Smooth muscle cell of the coronary artery (primary cell): ENCODE results near the gene ANKRD27. TPM values are rescaled to one million over a fixed set of nuclear protein-coding genes. Genes with fewer than 3 reads are reported as not detected.

Experiments used
- total RNA-seq: library from RNA; depleted of rRNA; stranded (reverse); fragments of >200 nt; gene quantifications from 2 replicates; pipeline ENCODE4 v1.2.3, GENCODE V29; 2014; ENCODE audit warnings: low replicate concordance

Gene ANKRD27
- 28.9 and 39.0 TPM in 2 replicates for total RNA-seq

DNA sequence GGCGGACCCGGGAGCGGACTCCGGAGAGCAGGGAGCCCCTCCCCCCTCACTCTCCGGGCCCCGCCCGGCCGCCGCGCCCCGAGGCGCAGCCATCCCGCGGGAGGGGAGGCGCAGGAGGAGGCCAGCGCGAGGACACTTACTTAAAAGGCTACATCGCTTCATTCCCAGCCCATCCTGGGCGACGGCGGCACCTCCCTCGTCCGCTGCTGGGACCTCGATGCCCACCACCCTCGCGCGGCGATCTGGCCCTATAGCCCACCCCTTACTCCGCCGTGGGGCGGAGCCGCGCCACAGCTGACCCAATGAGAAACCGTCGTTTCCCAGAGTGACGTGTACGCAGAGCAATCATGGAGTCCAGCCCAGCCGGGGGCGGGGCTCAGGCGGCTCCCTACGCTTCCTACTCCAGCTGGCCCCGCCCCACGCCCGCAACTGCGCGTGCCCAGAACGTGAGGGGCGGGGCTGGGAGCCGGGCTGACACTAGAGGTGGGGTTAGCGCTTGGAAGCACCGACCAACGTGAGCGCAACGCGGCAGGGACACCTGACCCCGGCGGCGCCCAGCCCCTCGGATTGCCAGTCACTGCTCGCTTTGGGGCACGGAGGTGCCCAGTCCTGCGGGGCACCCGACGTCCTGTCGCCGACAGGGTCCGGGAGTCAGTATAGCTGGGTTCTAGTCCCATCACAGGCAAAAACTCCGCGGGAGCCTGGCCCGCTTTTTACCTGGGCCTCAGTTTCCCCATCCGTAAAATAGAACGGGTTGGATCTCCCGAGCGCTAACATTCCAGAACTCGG lies at the start of gene ANKRD27:
TSS of gene ANKRD27 (minus strand) at position 250 of the 789 bp plus-strand sequence. CDS start 16,165 bp downstream, outside the sequence.

DNA sequence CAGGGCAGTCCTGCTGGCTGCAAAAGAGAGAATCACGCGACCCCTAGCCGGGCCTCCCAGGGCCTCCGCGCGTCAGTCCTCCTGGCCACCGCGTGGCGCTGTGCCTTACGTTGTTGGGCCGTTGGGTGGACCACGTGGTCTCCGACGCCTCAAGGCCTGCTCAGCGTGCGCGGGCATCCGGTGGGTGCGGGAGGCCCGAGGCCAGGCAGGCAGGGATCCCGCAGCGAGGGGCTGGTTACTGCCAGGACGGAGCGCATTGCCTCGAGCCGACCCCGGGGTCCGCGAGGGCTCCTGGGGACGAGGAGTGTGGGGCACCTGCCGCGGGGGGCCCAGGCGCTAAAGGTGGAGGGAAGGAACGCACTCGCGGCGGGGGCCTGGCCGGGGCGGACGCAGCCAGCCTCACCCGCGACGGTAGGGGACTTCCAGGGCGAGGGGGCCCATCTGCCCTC lies 44.7 kb upstream of the ANKRD27 start, which contains the start of gene TDRD12:
TSS of gene TDRD12 (plus strand) at position 157 of the 449 bp plus-strand sequence. CDS start 306 bp downstream, outside the sequence.

DNA sequence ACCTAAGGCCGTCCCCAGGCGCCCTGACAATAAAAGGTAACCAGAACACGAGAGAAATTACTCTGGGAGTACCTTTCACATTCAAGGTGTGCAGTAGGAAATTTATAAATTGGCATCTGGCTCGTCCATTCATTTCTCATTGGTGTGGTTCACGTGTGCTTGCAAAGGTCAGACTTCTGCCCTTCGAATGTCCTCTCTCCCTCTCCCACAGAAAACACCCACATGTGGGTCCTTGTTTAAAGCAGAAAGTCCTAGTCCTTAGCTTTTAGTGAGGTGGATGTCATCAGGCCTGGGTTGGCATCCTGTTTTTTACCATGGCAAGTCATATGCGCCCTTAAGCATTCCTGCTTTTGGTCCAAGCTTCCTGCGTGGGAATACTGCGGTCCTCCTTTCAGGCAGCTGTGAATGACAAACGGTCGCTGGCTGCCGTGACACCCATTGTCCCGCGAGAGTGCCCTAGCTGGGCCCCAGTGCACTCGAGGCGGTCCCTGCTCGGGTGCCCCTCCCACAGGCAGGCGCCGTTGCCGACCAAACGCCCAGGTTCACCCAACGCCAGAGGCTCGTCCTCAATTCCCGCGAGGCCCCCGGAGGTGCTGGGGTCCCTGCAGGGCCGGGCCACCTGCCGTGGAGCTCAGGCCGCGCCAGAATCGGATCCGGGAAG lies 16.4 kb upstream of the ANKRD27 start, which contains the start of gene NUDT19:
TSS of gene NUDT19 (plus strand) at position 531 of the 661 bp plus-strand sequence. CDS start 140 bp downstream, outside the sequence.

DNA sequence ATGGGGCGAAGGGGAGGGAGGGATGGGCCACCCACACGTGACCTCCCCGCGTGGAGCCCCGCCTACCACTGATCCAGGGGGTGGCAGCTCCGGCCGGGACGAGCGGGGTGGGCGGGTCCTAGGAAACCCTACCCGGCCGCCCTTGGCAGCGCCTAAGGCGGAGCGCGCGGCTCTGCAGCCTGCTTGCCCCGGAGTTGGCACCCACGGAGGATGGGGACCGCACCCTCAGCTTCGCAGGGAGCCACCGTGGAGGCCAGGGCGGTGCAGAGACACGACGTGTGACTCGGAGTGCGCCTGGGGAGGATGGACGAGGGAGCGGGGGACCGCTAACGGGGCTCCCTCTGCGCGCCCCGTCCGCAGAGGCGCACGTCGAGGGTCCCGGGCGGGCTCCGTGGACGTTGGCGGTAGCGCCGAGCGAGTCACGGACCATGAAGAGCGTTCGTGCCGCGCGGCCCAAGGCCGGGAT lies 773 bp upstream of the ANKRD27 start, which contains the start of gene RGS9BP:
TSS of gene RGS9BP (plus strand) at position 129 of the 466 bp plus-strand sequence. CDS start 416 bp downstream, outside the sequence.

DNA sequence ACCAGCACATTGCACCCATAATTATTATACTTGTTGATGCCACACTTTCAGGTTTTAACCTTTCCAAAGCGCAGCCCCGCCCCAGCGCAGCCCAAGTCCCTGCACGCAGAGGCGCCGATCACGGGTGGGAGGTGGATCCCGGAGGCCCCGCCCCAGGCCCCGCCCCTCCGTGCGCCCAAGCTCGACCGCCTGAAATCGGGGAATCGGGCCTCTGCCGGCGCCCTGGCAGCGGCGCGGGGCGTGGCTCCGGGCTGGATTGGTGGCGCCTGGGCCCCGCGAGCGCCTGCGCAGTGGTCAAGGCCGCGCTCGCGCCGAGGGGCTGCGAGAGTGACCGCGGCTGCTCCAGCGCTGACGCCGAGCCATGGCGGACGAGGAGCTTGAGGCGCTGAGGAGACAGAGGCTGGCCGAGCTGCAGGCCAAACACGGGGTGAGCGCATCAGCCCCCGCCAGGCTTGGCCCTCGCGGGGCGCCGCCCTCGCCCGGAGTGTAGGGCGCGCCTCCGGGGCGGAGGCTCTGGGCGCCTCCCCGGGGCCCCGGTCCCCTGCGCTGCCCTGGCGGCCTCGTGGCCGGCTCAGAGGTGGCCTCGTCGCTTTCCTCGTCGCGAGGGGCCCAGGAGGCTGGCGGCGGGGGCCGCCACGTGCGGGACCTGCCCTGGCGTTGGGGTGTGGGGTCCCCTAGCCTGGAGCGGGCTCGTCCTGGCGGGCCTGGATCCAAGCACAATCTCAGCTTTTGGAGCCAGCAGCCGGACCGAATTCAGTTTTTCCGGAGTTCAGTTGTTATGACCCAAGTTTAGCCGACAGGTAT lies 93.9 kb downstream of the ANKRD27 start, which contains the start of gene PDCD5:
TSS of gene PDCD5 (plus strand) at position 290 of the 804 bp plus-strand sequence. CDS start at position 362, 72 bp downstream.

Other genes with a start within 250 kb of the ANKRD27 start
- 119 and 126 TPM in 2 replicates for gene PDCD5, start 94.0 kb downstream of the ANKRD27 start, total RNA-seq
- gene RGS9BP, start 668 bp upstream of the ANKRD27 start, total RNA-seq, result 0.23 and 0.47 TPM in 2 replicates
- 1.9 and 5.9 TPM in 2 replicates for gene NUDT19, start 16.6 kb upstream of the ANKRD27 start, total RNA-seq
- gene TDRD12, start 44.6 kb upstream of the ANKRD27 start, total RNA-seq, result 0.15 and 0.23 TPM in 2 replicates
- 0.08 and 0.12 TPM in 2 replicates for gene SLC7A9, start 194.6 kb upstream of the ANKRD27 start, total RNA-seq